OCI-LY3 (cell line): ENCODE measurements around the gene FIZ1.
A peak's percentile ranks its signal among the peaks of the same experiment; 100 is the strongest.

Source experiments
- H2AFZ ChIP-seq: fragments of 200-600, 300-600 bp; shearing (Covaris generic); 2 replicates; pipeline ENCODE4 v1.6.0; 2014; ENCODE audit warnings: antibody characterized with exemption, low read depth, low read length
- H3K27ac ChIP-seq: fragments of 200-600, 300-600 bp; sonication (generic); 2 replicates; pipeline ENCODE4 v1.5.1; 2014; ENCODE audit warnings: mild to moderate bottlenecking, low read length, moderate library complexity, mixed read lengths
- H3K27me3 ChIP-seq: fragments of 200-600, 300-600 bp; sonication (generic); 2 replicates; pipeline ENCODE4 v1.6.1; 2014; ENCODE audit warnings: low read depth, low read length, mixed read lengths
- H3K36me3 ChIP-seq: fragments of 200-600, 300-600 bp; sonication (generic); replicated peaks from 2 replicates; pipeline ENCODE3; 2014; ENCODE audit warnings: low read depth, low read length, mixed read lengths
- H3K4me1 ChIP-seq: fragments of 300-600, 200-600 bp; sonication (generic); 2 replicates; pipeline ENCODE4 v1.6.1; 2014; ENCODE audit warnings: low read length, mixed read lengths
- H3K4me2 ChIP-seq: fragments of 200-600, 300-600 bp; sonication (generic); 2 replicates; pipeline ENCODE4 v1.6.1; 2014; ENCODE audit warnings: low read length, mixed read lengths
- H3K4me3 ChIP-seq: fragments of 300-600, 200-600 bp; sonication (generic); 2 replicates; pipeline ENCODE4 v1.5.1; 2014; ENCODE audit warnings: antibody characterized with exemption, mild to moderate bottlenecking, low read length, moderate library complexity
- H3K79me2 ChIP-seq: fragments of 300-600, 200-600 bp; shearing (Covaris generic); 2 replicates; pipeline ENCODE4 v1.6.1; 2014; ENCODE audit warnings: mild to moderate bottlenecking, low read length, mixed read lengths
- H3K9ac ChIP-seq: fragments of 300-600, 200-600 bp; shearing (Covaris generic); 2 replicates; pipeline ENCODE4 v1.6.0; 2014; ENCODE audit warnings: mild to moderate bottlenecking, low read length, moderate library complexity
- H3K9me3 ChIP-seq: fragments of 200-600, 300-600 bp; shearing (Covaris generic); 2 replicates; pipeline ENCODE4 v1.6.1; 2014; ENCODE audit warnings: low read length, mixed read lengths; ENCODE audit not compliant: insufficient read depth
- H4K20me1 ChIP-seq: fragments of 200-600, 300-600 bp; sonication (generic); 2 replicates; pipeline ENCODE4 v1.6.1; 2016; ENCODE audit warnings: low read length, mixed read lengths; ENCODE audit not compliant: insufficient read depth
- EZH2phosphoT487 ChIP-seq: fragments of 200-600 bp; shearing (Covaris generic); IDR thresholded peaks from 2 replicates; pipeline ENCODE4 v1.6.1; 2018; ENCODE audit warnings: antibody characterized with exemption, mixed run types, low read depth
- TF ChIP-seq, protein P1 (sequence below): fragments of 200-600, 300-600 bp; sonication (generic); IDR thresholded peaks from 2 replicates; pipeline ENCODE4 v1.5.1; 2014; ENCODE audit warnings: antibody characterized with exemption, low read length, low read depth

Gene FIZ1

DNA sequence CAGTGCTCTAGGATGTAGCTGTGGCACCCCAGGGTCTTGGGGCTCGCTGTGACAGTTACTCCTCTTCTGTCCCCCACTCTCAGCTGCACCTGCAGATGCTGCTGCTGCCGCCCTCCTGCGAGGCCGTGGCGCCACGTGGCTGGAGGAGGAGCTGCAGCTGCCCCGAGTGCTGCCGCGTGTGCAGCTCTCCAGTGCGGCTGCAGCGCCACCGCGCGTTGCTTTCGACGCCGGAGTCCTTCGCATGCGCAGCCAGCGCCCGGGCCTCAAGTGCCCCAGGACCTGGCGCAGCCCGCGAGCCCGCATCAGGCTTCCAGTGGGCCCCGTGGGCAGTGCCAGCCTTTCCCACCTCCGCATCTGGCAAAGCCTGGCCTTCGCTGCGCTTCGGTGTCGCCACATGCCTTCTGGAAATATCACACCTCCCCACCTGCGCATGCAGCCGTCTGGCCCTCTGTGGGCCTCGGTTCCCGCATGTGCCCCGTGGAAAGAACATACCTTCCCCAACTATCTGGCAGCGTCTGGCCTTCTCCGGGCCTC, 40.8 kb upstream of the FIZ1 start:
- Histone ChIP-seq H3K36me3 (peaks cover 8% of the 10 kb centered on the region), H3K4me1 (peaks cover 31% of the 10 kb centered on the region), H2AFZ (no peak overlapping the region), H3K79me2 (peaks cover 92% of the 10 kb centered on the region), H3K4me2 (peak overlapping the region; percentile 84), H3K27ac (peak overlapping the region; percentile 84), H3K9ac (peak overlapping the region; percentile 92), H3K27me3 (no peaks in the 10 kb centered on the region), H3K4me3 (peak overlapping the region; percentile 86), H3K9me3 (no peaks in the 10 kb centered on the region), H4K20me1 (no peaks in the 10 kb centered on the region)
- TF ChIP-seq, protein P1, sequence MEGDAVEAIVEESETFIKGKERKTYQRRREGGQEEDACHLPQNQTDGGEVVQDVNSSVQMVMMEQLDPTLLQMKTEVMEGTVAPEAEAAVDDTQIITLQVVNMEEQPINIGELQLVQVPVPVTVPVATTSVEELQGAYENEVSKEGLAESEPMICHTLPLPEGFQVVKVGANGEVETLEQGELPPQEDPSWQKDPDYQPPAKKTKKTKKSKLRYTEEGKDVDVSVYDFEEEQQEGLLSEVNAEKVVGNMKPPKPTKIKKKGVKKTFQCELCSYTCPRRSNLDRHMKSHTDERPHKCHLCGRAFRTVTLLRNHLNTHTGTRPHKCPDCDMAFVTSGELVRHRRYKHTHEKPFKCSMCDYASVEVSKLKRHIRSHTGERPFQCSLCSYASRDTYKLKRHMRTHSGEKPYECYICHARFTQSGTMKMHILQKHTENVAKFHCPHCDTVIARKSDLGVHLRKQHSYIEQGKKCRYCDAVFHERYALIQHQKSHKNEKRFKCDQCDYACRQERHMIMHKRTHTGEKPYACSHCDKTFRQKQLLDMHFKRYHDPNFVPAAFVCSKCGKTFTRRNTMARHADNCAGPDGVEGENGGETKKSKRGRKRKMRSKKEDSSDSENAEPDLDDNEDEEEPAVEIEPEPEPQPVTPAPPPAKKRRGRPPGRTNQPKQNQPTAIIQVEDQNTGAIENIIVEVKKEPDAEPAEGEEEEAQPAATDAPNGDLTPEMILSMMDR: no peak
- no peak for TF ChIP-seq EZH2phosphoT487

DNA sequence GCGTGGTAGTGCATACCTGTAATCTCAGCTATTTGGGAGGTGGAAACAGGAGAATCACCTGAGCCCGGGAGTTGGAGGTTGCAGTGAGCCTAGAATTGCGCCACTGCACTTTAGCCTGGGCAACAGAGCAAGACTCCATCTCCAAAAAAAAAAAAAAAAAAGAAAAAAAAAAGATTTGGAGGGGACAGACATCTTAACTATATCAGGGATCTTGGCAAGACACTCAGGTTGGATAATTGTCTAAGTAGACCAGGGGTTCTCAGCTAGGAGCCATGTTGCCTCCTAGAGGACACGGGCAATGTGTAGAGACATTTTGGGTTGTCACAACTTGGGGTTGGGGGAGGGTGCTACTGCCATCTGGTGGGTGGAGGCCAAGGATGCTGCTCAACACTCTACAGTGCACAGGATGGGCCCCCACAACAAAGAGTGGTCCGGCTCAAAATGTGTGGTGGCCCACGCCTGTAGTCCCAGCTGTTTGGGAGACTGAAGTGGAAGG, 39.6 kb upstream of the FIZ1 start:
- Histone ChIP-seq H3K79me2 (peaks cover 87% of the 10 kb centered on the region), H3K27me3 (no peaks in the 10 kb centered on the region), H3K36me3 (peaks cover 3% of the 10 kb centered on the region), H3K4me2 (peak overlapping the region; percentile 23), H4K20me1 (no peaks in the 10 kb centered on the region), H3K4me3 (peak overlapping the region; percentile 22; the same call in 1 of the 2 replicates), H2AFZ (no peak overlapping the region), H3K4me1 (peaks cover 27% of the 10 kb centered on the region), H3K9me3 (no peaks in the 10 kb centered on the region), H3K9ac (no peak overlapping the region), H3K27ac (0 out of 2 replicates have a peak overlapping the region, but pooled peaks have one; percentile 19)
- TF ChIP-seq, protein P1: peak; percentile 68
- TF ChIP-seq EZH2phosphoT487: no peak

DNA sequence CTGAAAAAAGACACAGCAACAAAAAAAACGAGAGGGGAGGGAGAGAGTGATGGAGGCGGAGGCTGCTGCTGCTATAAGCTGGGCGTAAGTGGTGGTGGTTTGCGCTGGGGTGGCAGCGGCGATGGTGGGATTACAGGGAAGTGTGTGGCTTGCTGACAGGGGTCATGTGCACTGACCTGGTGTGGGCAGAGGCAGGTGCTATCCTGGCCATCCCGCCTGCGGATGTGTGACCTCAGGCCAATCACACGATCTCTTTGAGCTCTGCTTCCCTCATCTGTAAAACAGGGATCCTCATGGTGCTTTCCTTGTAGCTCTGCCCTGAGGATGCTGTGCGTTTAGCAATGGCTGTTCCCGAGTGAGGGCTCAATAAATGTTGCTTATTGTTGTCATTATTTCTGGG, 38.2 kb upstream of the FIZ1 start:
- Histone ChIP-seq H3K4me1 (peaks cover 26% of the 10 kb centered on the region), H3K27me3 (no peaks in the 10 kb centered on the region), H4K20me1 (no peaks in the 10 kb centered on the region), H3K4me2 (no peak overlapping the region), H3K9ac (no peak overlapping the region), H3K4me3 (no peak overlapping the region), H3K36me3 (peaks cover 3% of the 10 kb centered on the region), H3K27ac (no peak overlapping the region), H3K9me3 (no peaks in the 10 kb centered on the region), H3K79me2 (peaks cover 74% of the 10 kb centered on the region), H2AFZ (no peak overlapping the region)
- TF ChIP-seq, protein P1: no peak
- no peak for TF ChIP-seq EZH2phosphoT487

DNA sequence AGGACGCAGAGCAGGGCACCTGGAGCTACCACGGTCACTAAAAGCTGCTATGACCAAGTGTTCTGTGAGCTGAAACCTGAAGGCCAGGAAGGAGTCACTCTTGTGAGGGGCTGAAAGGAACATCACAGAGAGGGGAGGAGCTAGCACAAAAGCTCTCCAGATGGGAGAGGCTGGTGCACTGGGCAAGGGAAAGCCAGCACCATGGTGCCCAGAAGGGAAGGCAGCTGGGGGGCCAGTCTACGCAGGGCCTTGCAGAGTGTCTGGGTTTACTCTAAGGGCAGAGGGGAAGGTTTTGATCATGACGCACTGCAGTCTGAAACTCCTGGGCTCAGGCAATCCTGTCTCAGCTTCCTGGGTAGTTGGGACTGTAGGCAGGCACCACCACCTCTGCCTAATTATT, 37.4 kb upstream of the FIZ1 start:
- TF ChIP-seq, protein P1: no peak
- H3K4me3 ChIP-seq: peak overlapping the region; percentile 92; the same call in 1 of the 2 replicates
- H2AFZ ChIP-seq: no peak overlapping the region
- H3K4me1 ChIP-seq: peaks cover 31% of the 10 kb centered on the region
- no peak overlapping the region for H3K9ac ChIP-seq
- peaks cover 3% of the 10 kb centered on the region for H3K36me3 ChIP-seq
- no peak overlapping the region for H3K27ac ChIP-seq
- H3K79me2 ChIP-seq: peaks cover 66% of the 10 kb centered on the region
- no peaks in the 10 kb centered on the region for H3K27me3 ChIP-seq
- no peaks in the 10 kb centered on the region for H3K9me3 ChIP-seq
- peak overlapping the region; percentile 88 for H3K4me2 ChIP-seq
- H4K20me1 ChIP-seq: no peaks in the 10 kb centered on the region
